GM15510 (cell line): ENCODE results near the gene ZNF594.

Experiments
- POLR2A ChIP-seq: IDR thresholded peaks from 3 replicates; pipeline ENCODE4 v1.6.1; 2011; ENCODE audit warnings: borderline replicate concordance; ENCODE audit not compliant: insufficient read length; ENCODE audit errors: extremely low read depth

ZNF594 gene

DNA sequence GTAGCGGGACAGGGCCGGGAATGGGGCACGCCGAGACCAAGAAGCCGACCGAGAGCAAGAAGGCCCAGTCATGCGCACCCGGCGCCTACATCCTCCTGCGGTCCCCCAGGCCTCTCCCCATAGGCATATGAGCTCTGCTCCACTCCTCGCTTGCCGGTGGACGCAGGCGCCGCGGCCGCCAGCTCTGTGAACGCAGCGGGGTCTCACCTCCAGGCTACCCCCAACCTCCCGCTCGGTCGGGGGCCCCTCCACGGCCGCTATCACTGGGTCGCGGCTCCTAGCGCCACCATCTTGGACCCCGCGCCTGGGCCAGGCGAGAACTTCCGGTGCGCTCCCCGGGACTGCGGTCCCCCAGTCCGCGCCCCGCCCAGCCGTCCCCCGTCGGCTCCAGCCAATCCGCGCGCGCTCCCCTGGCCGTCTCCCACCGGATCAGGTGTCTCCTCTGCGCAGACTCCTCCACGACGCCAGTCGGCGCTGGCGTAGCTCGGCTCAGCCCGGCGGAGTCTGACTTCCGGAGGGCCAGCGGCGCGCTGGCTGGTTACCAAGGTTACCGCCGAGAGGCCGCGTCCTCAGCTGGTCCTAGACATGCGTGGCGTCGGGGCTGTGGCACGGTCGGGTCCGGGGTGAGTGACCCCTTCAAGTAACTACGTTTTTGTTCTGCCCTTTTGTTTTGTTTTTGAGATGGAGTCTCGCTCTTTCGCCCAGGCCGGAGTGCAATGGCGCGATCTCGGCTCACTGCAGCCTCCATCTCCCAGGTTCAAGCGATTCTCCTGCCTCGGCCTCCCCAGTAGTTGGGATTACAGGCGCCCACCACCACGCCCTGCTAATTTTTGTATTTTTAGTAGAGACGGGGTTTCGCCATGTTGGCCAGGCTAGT, at the start of gene ZNF594:
ZNF594 (minus strand) TSS at position 328 of the 877 bp plus-strand sequence. CDS start 7,612 bp downstream, outside the sequence.
- peak; percentile 91 for TF ChIP-seq POLR2A

DNA sequence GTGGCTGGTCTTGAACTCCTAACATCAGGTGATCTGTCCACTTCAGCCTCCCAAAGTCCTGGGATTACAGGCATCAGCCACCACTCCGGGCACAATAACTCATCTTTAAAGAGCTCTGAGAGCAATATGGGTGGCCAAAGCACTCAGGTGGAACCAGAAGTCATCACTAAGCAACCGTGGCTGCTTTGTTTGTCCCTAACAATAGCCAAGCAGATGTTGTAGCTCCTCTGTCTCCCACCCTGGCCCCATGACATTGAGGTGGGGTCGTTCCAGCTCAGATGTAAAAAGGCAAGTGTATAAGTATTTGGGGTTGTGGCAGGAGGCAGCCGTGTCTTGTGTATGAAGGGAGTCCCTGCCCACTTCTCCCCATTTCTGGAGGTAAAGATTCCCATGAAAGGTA, 46.7 kb upstream of the ZNF594 start:
- TF ChIP-seq POLR2A, result no peak

DNA sequence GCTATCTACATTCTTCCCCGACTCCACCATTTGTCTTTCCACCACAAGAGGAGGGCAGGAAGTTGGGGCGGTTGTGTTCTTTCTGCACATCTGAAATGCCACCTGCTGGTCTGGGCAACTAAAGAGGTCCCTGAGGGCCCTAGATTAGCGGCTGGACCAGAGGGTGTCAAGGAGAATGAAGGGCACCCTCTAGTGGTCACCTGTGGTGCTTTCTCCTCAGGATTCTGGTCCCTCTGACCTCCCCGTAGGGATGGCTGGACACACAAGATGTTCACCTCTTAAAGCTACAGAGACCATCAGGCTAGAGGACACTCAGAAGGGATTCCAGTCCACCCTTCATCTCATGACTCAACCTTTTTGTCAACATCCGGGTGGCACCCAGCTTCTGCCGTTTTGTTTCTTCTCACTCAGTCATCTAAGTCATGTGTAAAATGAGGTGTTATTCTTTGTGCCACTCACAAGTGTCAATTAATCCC, 45.9 kb upstream of the ZNF594 start:
- TF ChIP-seq POLR2A, result peak; percentile 36

DNA sequence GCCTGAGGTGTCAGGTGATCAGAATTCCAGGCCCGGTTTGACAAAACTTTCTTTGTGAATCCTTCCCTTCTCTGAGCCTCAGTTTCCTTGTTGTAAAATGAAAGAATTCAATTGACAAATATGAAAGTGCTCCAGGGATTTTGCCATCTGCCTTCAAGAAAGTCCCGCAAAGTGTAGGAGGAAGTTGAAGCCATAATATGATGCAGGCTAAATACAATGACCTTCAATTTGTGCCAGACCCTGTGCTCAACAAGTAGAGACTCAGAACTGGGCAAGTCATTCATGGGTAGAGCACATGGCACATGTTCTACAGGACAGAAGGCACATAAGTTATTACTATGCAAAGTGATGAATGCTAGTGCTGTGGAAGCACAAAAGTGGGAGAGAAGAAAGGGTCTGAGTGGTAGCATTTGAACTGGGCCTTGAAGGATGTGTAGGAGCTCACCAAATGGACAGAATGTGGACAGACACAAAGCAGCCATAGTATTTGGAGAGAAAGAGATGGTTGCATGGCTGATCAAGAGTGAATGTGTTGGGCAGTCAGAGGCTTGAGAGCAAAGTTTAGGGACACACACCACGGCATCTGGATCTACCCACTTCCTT, 45.4 kb upstream of the ZNF594 start:
- no peak for TF ChIP-seq POLR2A

DNA sequence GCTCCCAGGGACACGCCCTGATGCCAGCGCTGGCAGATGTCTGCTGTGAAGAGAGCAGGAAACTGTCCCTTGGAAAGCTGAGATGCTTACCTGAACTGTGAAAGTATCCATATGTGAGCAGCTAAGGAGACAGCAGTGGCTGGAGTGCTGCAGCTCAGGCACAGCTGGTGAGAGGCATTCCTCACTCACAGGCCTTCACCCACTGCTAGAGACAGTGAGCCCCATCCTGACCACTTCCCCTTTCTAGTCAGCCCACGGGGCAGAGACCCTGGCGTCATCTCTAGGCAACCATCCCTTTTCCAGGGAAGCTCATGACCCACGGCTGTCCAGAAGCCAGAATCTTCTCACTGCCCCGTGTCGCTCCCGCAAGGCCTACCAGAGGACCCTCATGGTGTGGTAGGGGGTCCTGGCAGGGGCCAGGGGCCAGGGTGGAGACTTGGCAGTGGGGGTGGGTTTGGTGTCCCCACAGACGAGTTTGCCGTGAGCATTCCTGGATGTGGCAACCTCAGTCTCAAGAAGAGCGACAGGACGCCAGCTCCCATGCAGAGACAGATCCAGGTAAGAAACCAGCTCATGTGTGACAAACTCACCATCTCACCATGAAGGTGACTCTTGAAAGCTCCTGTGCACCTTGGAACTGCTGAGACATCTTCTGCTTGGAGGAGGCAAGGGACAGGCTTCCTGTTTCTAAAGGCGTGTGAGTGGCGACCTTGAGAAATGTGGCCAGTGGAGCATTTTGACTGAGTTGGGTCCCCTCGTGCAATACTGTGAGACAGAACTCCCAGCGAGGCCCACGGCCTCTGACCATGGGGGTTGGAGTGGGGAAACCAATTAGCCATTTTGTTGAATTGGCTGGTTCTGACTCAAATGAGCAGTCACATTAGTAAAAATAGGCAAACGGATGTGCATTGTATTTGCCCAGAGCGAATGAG, 43.2 kb upstream of the ZNF594 start, which contains the start of gene SCIMP:
SCIMP (minus strand) TSS at position 216 of the 932 bp plus-strand sequence; CDS start at position 111, 105 bp downstream.
- TF ChIP-seq POLR2A, result peak; percentile 85

DNA sequence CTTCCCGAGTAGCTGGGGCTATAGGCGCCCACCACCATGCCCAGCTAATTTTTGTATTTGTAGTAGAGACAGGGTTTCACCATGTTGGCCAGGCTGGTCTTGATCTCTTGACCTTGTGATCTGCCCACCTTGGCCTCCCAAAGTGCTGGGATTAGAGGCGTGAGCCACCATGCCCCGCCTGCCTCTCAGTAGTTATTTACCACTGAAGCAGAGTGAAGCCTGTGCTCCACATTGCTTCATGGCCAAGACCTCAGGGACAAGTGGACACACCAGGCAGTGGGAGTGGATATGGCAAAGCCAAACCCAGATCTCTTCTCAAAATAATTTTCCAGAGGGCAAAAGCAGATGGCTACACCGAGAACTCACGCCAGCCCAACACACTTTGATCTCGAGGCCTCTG, 41.8 kb upstream of the ZNF594 start:
- peak; percentile 20 for TF ChIP-seq POLR2A

DNA sequence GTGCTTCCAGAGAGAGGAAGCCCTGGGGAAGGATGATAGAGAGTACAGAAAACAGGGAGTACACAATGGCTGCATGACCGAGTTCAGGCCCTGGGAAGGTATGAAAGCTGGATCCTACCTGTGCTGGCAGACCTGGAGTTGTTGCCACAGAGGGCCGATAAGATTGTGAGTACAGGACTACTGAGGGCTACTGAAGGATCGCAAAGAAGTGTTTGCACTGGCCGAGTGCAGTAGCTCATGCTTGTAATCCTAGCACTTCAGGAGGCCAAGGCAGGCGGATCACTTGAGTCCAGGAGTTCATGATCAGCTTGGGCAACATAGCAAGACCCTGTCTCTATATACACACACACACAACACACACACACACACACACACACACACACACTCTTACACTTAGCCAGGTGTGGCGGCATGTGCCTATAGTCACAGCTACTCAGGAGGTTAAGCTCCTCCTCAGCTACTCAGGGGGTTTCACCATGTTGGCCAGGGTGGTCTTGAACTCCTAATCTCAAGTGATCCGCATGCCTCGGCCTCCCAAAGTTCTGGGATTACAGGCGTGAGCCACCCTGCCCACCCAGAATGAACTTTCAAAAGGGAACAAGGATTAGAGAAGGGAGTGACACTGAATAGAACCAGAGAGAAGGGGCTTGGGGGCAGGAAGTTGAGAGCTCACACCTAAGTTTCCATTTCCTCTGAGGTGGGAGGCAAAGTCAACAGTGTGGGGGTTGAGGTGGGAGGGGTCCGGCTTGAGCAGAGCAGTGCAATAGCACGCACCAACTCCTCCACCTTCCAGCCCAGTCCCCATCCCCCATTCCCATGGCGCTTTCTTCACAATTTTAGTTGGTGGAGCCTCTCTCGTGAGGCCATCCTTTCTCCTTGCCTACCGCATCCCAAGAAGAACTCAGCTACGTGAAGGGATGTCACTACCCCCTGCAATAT, 35.5 kb upstream of the ZNF594 start:
- peak; percentile 47 for TF ChIP-seq POLR2A

DNA sequence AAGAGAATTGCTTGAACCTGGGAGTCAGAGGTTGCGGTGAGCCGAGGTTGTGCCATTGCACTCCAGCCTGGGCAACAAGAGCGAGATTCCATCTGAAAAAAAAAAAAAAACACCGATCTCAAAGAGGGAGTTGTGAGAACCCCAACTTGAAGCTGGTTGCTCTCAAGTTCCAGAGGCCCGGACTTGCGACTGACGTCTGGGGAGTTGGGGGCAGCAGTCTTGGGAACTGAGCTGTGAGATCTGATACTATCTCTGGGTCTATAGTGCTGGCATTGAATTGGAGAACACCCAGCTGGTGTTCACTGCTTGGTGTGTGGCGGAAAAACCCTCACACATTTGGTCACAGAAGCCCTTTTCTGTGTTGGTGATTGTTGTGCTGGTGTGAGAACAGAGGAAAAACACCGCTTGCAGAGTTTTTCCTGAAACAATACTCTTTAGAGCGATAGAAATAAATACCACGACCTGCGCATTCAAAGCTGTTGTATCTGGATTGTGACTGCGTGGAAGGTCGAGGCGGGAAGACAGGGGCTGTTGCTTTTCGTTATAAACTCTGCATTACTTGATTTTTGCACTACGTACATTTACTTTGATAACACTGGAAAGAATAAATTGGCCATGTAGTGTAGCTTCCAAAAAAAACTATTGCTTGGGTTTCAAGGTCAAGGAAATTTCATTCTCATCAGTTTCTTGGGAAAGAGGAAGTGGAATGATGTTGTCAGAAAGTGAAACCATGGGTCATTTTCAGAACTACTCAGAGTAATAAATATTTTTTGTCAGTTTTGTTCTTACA, 34.2 kb upstream of the ZNF594 start:
- no peak for TF ChIP-seq POLR2A

DNA sequence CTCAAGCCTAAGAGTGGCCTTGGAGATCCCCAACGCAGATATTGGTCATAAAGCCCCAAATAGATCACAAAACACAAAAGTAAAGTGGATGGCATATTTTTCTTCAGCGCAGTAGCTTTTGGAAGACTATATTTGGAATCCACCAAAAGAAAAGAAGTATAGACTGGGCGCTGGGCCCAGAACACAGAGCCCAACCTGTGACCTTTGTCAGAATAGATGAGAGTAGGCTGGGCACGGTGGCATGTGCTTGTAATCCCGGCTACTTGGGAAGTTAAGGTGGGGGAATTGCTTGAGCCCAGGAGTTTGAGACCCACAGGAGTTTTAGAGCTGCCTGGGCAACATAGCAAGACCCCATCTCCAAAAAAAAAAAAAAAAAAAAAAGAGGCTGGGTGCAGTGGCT, 28.4 kb upstream of the ZNF594 start:
- TF ChIP-seq POLR2A, result no peak

DNA sequence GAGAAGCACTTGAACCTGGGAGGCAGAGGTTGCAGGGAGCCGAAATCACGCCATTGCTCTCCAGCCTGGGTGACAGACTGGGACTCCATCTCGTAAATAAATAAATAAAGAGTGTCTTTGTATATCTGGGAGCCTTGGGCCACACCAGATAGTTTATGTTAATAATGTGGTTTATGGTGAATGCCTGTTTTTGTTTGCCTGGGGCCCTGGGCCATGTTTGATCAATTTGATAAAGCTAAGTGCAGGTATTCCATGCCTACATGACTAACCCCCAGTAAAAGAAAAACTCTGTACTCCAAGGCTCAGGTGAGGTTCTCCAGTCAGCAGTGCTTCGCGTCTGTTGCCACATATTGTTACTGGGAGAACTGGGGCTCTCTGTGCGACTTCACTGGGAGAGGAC, 27.9 kb upstream of the ZNF594 start:
- no peak for TF ChIP-seq POLR2A

DNA sequence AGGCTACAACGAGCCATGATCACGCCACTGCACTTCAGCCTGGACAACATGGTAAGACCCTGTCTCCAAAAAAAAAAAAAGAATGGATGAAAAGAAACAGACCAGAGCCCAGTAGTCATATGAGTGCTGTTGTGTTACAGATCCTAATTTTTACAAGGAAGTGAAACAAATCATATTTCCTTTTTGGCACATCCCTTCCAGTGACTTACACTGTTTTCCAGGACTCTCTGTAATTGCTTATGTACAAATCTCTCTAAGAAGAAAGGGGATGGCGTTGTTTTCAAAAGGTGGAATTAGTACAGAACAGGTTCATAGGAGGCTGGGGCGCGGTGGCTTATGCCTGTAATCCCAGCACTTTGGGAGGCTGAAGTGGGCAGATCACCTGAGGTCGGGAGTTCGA, 19.8 kb upstream of the ZNF594 start:
- TF ChIP-seq POLR2A, result no peak

DNA sequence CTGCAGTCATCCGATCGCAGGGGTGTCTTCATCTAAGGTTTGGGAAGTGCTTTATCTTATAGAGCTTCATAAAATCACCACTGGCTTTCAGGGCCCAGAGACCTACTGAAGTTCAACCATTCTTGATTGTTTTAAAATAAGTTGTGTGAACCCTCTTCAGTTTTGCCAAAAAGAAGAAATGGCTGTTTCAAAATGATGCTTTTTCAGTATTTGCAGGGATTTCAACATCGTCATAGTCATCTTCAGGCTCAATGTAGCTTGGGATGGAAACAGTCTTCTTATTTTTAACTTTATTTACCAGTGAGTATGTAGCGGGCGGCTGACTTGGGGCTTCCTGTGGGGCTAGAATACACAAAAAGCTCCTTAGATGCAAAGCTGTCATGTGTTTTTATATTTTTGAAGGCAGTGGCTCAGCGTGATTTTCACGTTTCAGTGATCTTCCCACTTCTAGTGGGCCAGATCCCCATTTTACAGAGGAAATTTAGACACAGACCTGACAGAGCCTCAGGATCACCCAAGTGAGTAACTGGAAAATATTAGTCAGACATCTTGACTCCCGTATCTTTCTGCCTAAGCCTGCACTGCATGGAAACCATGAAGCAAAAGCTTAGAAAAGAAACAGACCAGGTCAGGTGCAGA, 19.1 kb upstream of the ZNF594 start:
- TF ChIP-seq POLR2A, result no peak
